Stomach (tissue), 9 donors: ENCODE measurements around the gene SDHAF2. TPM values are rescaled to one million over a fixed set of nuclear protein-coding genes. Genes with fewer than 3 reads are reported as not detected.
"Not testable (repeated sequence)": the region's sequence is repeated elsewhere in the genome, so short reads cannot be mapped to it uniquely, and the experiment has no call there.

ENCODE experiments used
- DNase-seq, 2 donors: peaks; one replicate each; pipeline versions ENCODE4 v3.0.0 to v3.0.0-alpha.2; 2013 to 2019
- H3K27ac ChIP-seq, 5 donors: fragments of 200-600 bp in 4 of 5; sonication (generic) in 4 of 5; one replicate each; pipeline ENCODE4 v1.5.1; 2013 to 2019; ENCODE audit warnings: mild to moderate bottlenecking in 1 of 5, moderate library complexity in 1 of 5
- H3K27me3 ChIP-seq, 3 donors: fragments of 200-600 bp; sonication (generic); one replicate each; pipeline ENCODE4 v1.5.1; 2017 to 2019; ENCODE audit warnings: mixed run types in 1 of 3
- H3K36me3 ChIP-seq, 4 donors: fragments of 200-600 bp; sonication (generic); 1 replicate in 3 of 4; 2 replicates in 1 of 4; pipeline ENCODE4 v1.5.1; 2016 to 2019
- H3K4me1 ChIP-seq, 4 donors: fragments of 200-600 bp; sonication (generic); one replicate each; pipeline ENCODE4 v1.5.1; 2016 to 2019
- H3K4me3 ChIP-seq, 4 donors: fragments of 200-600 bp; sonication (generic) in 3 of 4; one replicate each; pipeline ENCODE4 v1.5.1; 2016 to 2019; ENCODE audit warnings: mild to moderate bottlenecking in 1 of 4
- H3K9me3 ChIP-seq, 4 donors: fragments of 200-600 bp; sonication (generic); one replicate each; pipeline ENCODE4 v1.5.1; 2016 to 2019
- CTCF ChIP-seq, 7 experiments: fragments of 450-650 bp in 4 of 7; fragments of 200-600 bp in 3 of 7; sonication (generic) in 3 of 7; IDR thresholded peaks; one replicate each; pipeline ENCODE4 v1.5.1; 2016 to 2019; ENCODE audit warnings: antibody characterized with exemption in 7 of 7, control low read depth in 2 of 7, mild to moderate bottlenecking in 1 of 7
- EP300 ChIP-seq: sonication (generic); formaldehyde crosslinking; IDR thresholded peaks from one replicate; pipeline ENCODE4 v1.6.1; 2017; ENCODE audit warnings: antibody characterized with exemption
- POLR2A ChIP-seq, 4 donors: fragments of 450-650 bp; IDR thresholded peaks; one replicate each; pipeline ENCODE4 v1.6.1; 2016; ENCODE audit warnings: antibody characterized with exemption in 4 of 4, control low read depth in 2 of 4, mild to moderate bottlenecking in 1 of 4, moderate library complexity in 1 of 4
- POLR2AphosphoS5 ChIP-seq, 3 donors: sonication (generic); formaldehyde crosslinking; IDR thresholded peaks; one replicate each; pipeline ENCODE4 v1.6.1; 2016; ENCODE audit warnings: antibody characterized with exemption in 3 of 3
- WGBS, 5 donors: extraction: QIAGEN DNeasy Blood & Tissue Kit in 3 of 5; methylation state at CpG; one replicate each; pipeline versions ENCODE4 v1.1.5 to v1.1.7; 2013 to 2018; 5-methylcytosine and 5-hydroxymethylcytosine counted together
- intact Hi-C: fragments of 100-400 bp; cut with DNase I; formaldehyde crosslinking; loops from one replicate; pipeline ENCODE4 v1.15.1; 2023; ENCODE audit warnings: low total_unique reads
- polyA plus RNA-seq, 3 donors: library from polyadenylated mRNA; stranded (reverse); fragments of 200-250 nt; gene quantifications; one replicate each; pipeline ENCODE4 v1.2.3, GENCODE V29; 2013
- total RNA-seq, 5 donors: library from RNA; depleted of rRNA; stranded (reverse); fragments of >200 nt; gene quantifications; one replicate each; pipeline versions ENCODE4 v1.1.0 to v1.2.3, GENCODE V29; 2014 to 2016
- donor health status: healthy with polysubstance abuse.
- donor health status: Bipolar disorder and iron deficiency.
- donor health status: healthy.

Gene SDHAF2
- total and polyA plus RNA-seq, 8 donors = 11.6 to 125 (median 42.1) TPM

GRCh38 chr11:61477126-61477525 lies 47.2 kb downstream of the SDHAF2 start:
- 29 to 52% (median 45%) methylated on average over 8 of the region's 8 CpGs for WGBS, 5 donors
- peak overlapping the region in 3 of 5 donors; percentile 27 to 73 (median 32) for H3K27ac ChIP-seq
- no peak overlapping the region for H3K4me3 ChIP-seq
- DNase-seq = no peak
- intact Hi-C loops = loop anchor here (5.0 kb wide), 2 partner anchors 40 to 160 kb away; no protein-coding TSS in a partner anchor
- TF ChIP-seq POLR2AphosphoS5 (IDR thresholded peaks at IDR 0.05) (no peak), POLR2A (IDR thresholded peaks at IDR 0.05) (no peak), EP300 (no peak), CTCF (IDR thresholded peaks at IDR 0.05) (no peak)
- peaks cover 9 to 35% (median 21%) of the 10 kb centered on the region in 4 donors for H3K4me1 ChIP-seq
- H3K9me3 ChIP-seq = no peaks in the 10 kb centered on the region
- H3K27me3 ChIP-seq = peaks cover 0 to 32% (median 16%) of the 10 kb centered on the region in 3 donors
- H3K36me3 ChIP-seq = peaks cover 0 to 10% (median 3%) of the 10 kb centered on the region in 4 donors

- 0 to 3% (median 1%) methylated on average over 14 to 18 of the region's 18 CpGs for WGBS, 5 donors
- H3K4me1 ChIP-seq = peaks cover 9 to 35% (median 20%) of the 10 kb centered on the region in 4 donors
- H3K4me3 ChIP-seq = no peak overlapping the region
- peak; percentile 51 to 75 for DNase-seq
- H3K27ac ChIP-seq = peak overlapping the region in 2 of 5 donors; percentile 27 to 73
- H3K36me3 ChIP-seq = peaks cover 0 to 10% (median 3%) of the 10 kb centered on the region in 4 donors
- TF ChIP-seq EP300 (no peak), CTCF (IDR thresholded peaks at IDR 0.05) (peak in 6 of 7 experiments; percentile 64 to 96 (median 88))
- intact Hi-C loops = loop anchor here (5.0 kb wide), 2 partner anchors 40 to 160 kb away; no protein-coding TSS in a partner anchor
- H3K9me3 ChIP-seq = no peaks in the 10 kb centered on the region
- peaks cover 0 to 38% (median 19%) of the 10 kb centered on the region in 3 donors for H3K27me3 ChIP-seq
Observed at GRCh38 chr11:61477727-61478148, 47.8 kb downstream of the SDHAF2 start.

- not testable (repeated sequence) for H3K9me3 ChIP-seq, H3K36me3 ChIP-seq, H3K4me3 ChIP-seq, H3K27ac ChIP-seq, DNase-seq
- intact Hi-C loops = loop anchor here (5.0 kb wide), 2 partner anchors 38 to 158 kb away; no protein-coding TSS in a partner anchor
- peaks cover 9 to 29% (median 18%) of the 10 kb centered on the region in 4 donors for H3K4me1 ChIP-seq
- 87 to 95% (median 92%) methylated on average over 11 of the region's 11 CpGs for WGBS, 5 donors
- peaks cover 0 to 40% (median 19%) of the 10 kb centered on the region in 3 donors for H3K27me3 ChIP-seq
Observed at GRCh38 chr11:61479360-61480058, 49.6 kb downstream of the SDHAF2 start.

GRCh38 chr11:61480261-61480993 lies 50.5 kb downstream of the SDHAF2 start:
- Histone ChIP-seq H3K36me3 (peaks cover 0 to 5% (median 0%) of the 10 kb centered on the region in 4 donors), H3K9me3 (no peaks in the 10 kb centered on the region), H3K4me1 (peaks cover 9 to 22% (median 18%) of the 10 kb centered on the region in 4 donors), H3K27me3 (peaks cover 0 to 40% (median 19%) of the 10 kb centered on the region in 3 donors), H3K4me3 (no peak overlapping the region), H3K27ac (no peak overlapping the region)
- intact Hi-C loops = no loop called here
- no peak for DNase-seq
- TF ChIP-seq POLR2AphosphoS5 (IDR thresholded peaks at IDR 0.05) = no peak
- TF ChIP-seq EP300 = no peak
- TF ChIP-seq CTCF (IDR thresholded peaks at IDR 0.05) = no peak
- no peak for TF ChIP-seq POLR2A (IDR thresholded peaks at IDR 0.05)
- WGBS, 5 donors = 78 to 81% (median 80%) methylated on average over 15 of the region's 15 CpGs
